ENCODE measurements around the gene HOXD13.

DNA sequence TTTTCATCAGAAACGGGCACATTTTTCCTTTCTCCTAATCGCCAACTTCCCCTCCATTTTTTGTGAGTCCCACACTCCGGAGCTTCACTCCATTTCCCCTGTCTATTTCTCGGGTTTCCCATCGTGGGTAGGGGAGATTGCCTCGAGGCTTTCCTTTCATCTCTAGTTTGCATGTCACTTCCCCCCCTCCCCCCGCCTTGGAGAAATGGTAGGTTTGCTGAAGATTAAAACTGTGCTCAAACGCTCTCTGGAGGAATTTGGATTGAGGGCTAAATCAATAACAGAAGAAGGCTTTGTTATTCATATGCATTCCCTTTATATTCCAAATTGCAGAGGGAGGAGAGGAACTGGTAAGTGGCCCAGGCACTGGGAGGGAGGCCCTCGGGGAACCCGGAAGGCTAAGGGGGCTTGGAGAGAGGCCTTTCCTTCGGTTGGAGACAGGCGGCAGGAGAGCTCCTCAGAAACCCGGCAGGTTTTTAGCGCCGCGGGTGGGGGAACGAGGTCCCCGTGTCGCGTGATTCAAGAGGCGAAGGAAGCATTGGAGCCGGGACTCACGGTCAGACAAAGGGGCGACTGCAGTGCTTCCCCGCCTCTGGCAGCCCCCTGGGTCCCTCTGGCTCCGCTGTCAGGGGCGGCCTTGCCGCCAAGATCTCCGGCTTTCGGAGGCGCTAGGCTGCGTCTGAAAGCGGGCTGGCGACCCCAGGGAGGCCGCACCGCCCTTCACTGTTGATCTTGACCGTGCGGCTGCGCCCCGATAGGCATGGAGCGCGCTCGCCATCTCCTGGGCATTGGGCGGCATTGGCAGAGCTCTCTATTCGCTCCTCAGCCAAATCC lies 4.7 kb downstream of the HOXD13 start:
- peak; percentile 93 for TF ChIP-seq CTCF (conservative IDR thresholded peaks at IDR 0.05; ENCODE audit: low read depth, low read length)
- TF ChIP-seq EZH2 (IDR thresholded peaks at IDR 0.05; ENCODE audit: borderline replicate concordance, low read depth, low read length, poor library complexity, severe bottlenecking), result no peak
